Bronchial epithelial cell (primary cell): ENCODE results near the gene ZNHIT6. TPM values are rescaled to one million over a fixed set of nuclear protein-coding genes. Genes with fewer than 3 reads are reported as not detected.
A peak's percentile ranks its signal among the peaks of the same experiment; 100 is the strongest.
"Not testable (repeated sequence)": the region's sequence is repeated elsewhere in the genome, so short reads cannot be mapped to it uniquely, and the experiment has no call there.

Experiments used
- DNase-seq: peaks from one replicate; pipeline ENCODE4 v3.0.0-alpha.2; 2010; ENCODE audit warnings: low read depth
- FAIRE-seq: peaks from 2 replicates; lab custom pipeline; 2011; peaks lifted over from hg19 to GRCh38; lab: Jason Lieb, UNC
- H3K27me3 ChIP-seq: 2 replicates; pipeline ENCODE4 v1.5.1; 2011; ENCODE audit warnings: low read length; ENCODE audit not compliant: control insufficient read depth, insufficient read depth
- H3K36me3 ChIP-seq: 2 replicates; pipeline ENCODE4 v1.5.1; 2011; ENCODE audit warnings: low read length; ENCODE audit not compliant: control insufficient read depth, insufficient read depth
- H3K4me3 ChIP-seq: 2 replicates; pipeline ENCODE4 v1.5.1; 2011; ENCODE audit warnings: mild to moderate bottlenecking, low read depth, low read length, control low read depth
- CTCF ChIP-seq: IDR thresholded peaks from 2 replicates; pipeline ENCODE4 v1.5.1; 2011; ENCODE audit warnings: mild to moderate bottlenecking, moderate library complexity, low read length, control low read depth, inconsistent platforms; ENCODE audit not compliant: insufficient read depth, severe bottlenecking
- total RNA-seq: library from RNA; depleted of rRNA; stranded (reverse); fragments of >200 nt; gene quantifications from 2 replicates; pipeline ENCODE4 v1.2.1, GENCODE V29; 2014

Gene ZNHIT6
- total RNA-seq, 1 donor from 2014 or later: 6.1 TPM

- no peak for TF ChIP-seq CTCF
- Histone ChIP-seq H3K4me3 (no peak overlapping the region), H3K27me3 (no peaks in the 10 kb centered on the region), H3K36me3 (peaks cover 4% of the 10 kb centered on the region)
- DNase-seq (peak; percentile 1), FAIRE-seq (no peak)
Measured at GRCh38 chr1:85656256-85656655, 52.0 kb downstream of the ZNHIT6 start.

- TF ChIP-seq CTCF: no peak
- H3K4me3 ChIP-seq: no peak overlapping the region
- FAIRE-seq: no peak
- H3K36me3 ChIP-seq: peaks cover 4% of the 10 kb centered on the region
- no peaks in the 10 kb centered on the region for H3K27me3 ChIP-seq
- DNase-seq: no peak
Measured at GRCh38 chr1:85655315-85655714, 52.9 kb downstream of the ZNHIT6 start.

GRCh38 chr1:85654066-85654782 lies 54.0 kb downstream of the ZNHIT6 start:
- H3K4me3 ChIP-seq: no peak overlapping the region
- H3K36me3 ChIP-seq: peaks cover 4% of the 10 kb centered on the region
- no peak for TF ChIP-seq CTCF
- H3K27me3 ChIP-seq: no peaks in the 10 kb centered on the region
- DNase-seq: peak; percentile 66
- FAIRE-seq: peak; percentile 7

- DNase-seq: no peak
- Histone ChIP-seq H3K36me3 (peaks cover 4% of the 10 kb centered on the region), H3K4me3 (no peak overlapping the region), H3K27me3 (no peaks in the 10 kb centered on the region)
- TF ChIP-seq CTCF: no peak
- FAIRE-seq: no peak
Measured at GRCh38 chr1:85652327-85652726, 55.9 kb downstream of the ZNHIT6 start.

GRCh38 chr1:85650645-85651044 lies 57.6 kb downstream of the ZNHIT6 start:
- Histone ChIP-seq H3K4me3 (no peak overlapping the region), H3K27me3 (no peaks in the 10 kb centered on the region), H3K36me3 (peaks cover 4% of the 10 kb centered on the region)
- DNase-seq (no peak), FAIRE-seq (no peak)
- no peak for TF ChIP-seq CTCF

GRCh38 chr1:85649591-85649990 lies 58.6 kb downstream of the ZNHIT6 start:
- Histone ChIP-seq H3K36me3 (peaks cover 4% of the 10 kb centered on the region), H3K27me3 (no peaks in the 10 kb centered on the region), H3K4me3 (no peak overlapping the region)
- FAIRE-seq: no peak
- DNase-seq: no peak
- no peak for TF ChIP-seq CTCF

- H3K27me3 ChIP-seq, H3K36me3 ChIP-seq, H3K4me3 ChIP-seq, FAIRE-seq, DNase-seq: not testable (repeated sequence)
Measured at GRCh38 chr1:85641598-85642556, 66.4 kb downstream of the ZNHIT6 start.
